Large intestine (tissue), 3 donors: ENCODE measurements around the gene CADM4. TPM values are rescaled to one million over a fixed set of nuclear protein-coding genes. Genes with fewer than 3 reads are reported as not detected.

Source experiments
- DNase-seq, 2 donors: peaks; one replicate each; pipeline versions ENCODE4 v3.0.0 to v3.0.0-alpha.2; 2013
- H3K27ac ChIP-seq: one replicate; pipeline ENCODE4 v1.5.1; 2013; ENCODE audit warnings: low read length
- H3K27me3 ChIP-seq: 2 replicates; pipeline ENCODE4 v1.6.1; 2013; ENCODE audit warnings: low read length; ENCODE audit not compliant: control insufficient read depth, insufficient read depth
- H3K36me3 ChIP-seq: 2 replicates; pipeline ENCODE4 v1.6.1; 2013; ENCODE audit warnings: low read length; ENCODE audit not compliant: control insufficient read depth, insufficient read depth
- H3K4me1 ChIP-seq: one replicate; pipeline ENCODE4 v1.6.1; 2013; ENCODE audit warnings: low read length; ENCODE audit not compliant: control insufficient read depth, insufficient read depth
- H3K4me3 ChIP-seq: one replicate; pipeline ENCODE4 v1.5.1; 2013; ENCODE audit warnings: low read length
- H3K9me3 ChIP-seq: one replicate; pipeline ENCODE4 v1.6.1; 2013; ENCODE audit warnings: mild to moderate bottlenecking, low read depth, low read length, moderate library complexity; ENCODE audit not compliant: control insufficient read depth
- WGBS: methylation state at CpG from one replicate; pipeline ENCODE4 v1.1.5; 2013; ENCODE audit warnings: low lambda C conversion rate; ENCODE audit not compliant: insufficient coverage; 5-methylcytosine and 5-hydroxymethylcytosine counted together
- polyA plus RNA-seq: library from polyadenylated mRNA; unstranded; fragments of 120-200 nt; gene quantifications from one replicate; pipeline ENCODE4 v1.2.1, GENCODE V29; 2013

The CADM4 gene
- polyA plus RNA-seq, 1 donor = 13.6 TPM

GRCh38 chr19:43597876-43598275, 41.8 kb downstream of the CADM4 start:
- peaks cover 24% of the 10 kb centered on the region for H3K4me1 ChIP-seq
- peaks cover 2% of the 10 kb centered on the region for H3K9me3 ChIP-seq
- H3K27ac ChIP-seq = no peak overlapping the region
- no peak overlapping the region for H3K4me3 ChIP-seq
- 100% methylated on average over 1 of the region's 5 CpGs for WGBS
- peaks cover 33% of the 10 kb centered on the region for H3K36me3 ChIP-seq
- DNase-seq = no peak
- no peaks in the 10 kb centered on the region for H3K27me3 ChIP-seq

- peaks cover 24% of the 10 kb centered on the region for H3K4me1 ChIP-seq
- peaks cover 4% of the 10 kb centered on the region for H3K9me3 ChIP-seq
- peak overlapping the region; percentile 89 for H3K27ac ChIP-seq
- H3K4me3 ChIP-seq = peak overlapping the region; percentile 67
- no peaks in the 10 kb centered on the region for H3K27me3 ChIP-seq
- H3K36me3 ChIP-seq = peaks cover 40% of the 10 kb centered on the region
- WGBS = no CpG with 5 or more reads among the region's 7 CpGs
- no peak for DNase-seq
Observed at GRCh38 chr19:43596842-43597461, 42.7 kb downstream of the CADM4 start.

- WGBS = no CpG with 5 or more reads among the region's 60 CpGs
- Histone ChIP-seq H3K27me3 (no peaks in the 10 kb centered on the region), H3K27ac (peak within 1 kb of the TSS; percentile 91), H3K36me3 (peaks cover 37% of the 10 kb centered on the region), H3K4me1 (peaks cover 24% of the 10 kb centered on the region), H3K4me3 (peak within 1 kb of the TSS; percentile 74), H3K9me3 (peaks cover 4% of the 10 kb centered on the region)
- DNase-seq = peak; percentile 100
Observed at GRCh38 chr19:43595999-43596841, 43.4 kb downstream of the CADM4 start, which contains the start of the genes IRGQ and ZNF576. Gene IRGQ (minus strand): TSS chr19:43596134. CDS start chr19:43595338, 796 bp downstream. Gene ZNF576 (plus strand): TSS chr19:43596595. CDS start chr19:43597109, 514 bp downstream.

DNA sequence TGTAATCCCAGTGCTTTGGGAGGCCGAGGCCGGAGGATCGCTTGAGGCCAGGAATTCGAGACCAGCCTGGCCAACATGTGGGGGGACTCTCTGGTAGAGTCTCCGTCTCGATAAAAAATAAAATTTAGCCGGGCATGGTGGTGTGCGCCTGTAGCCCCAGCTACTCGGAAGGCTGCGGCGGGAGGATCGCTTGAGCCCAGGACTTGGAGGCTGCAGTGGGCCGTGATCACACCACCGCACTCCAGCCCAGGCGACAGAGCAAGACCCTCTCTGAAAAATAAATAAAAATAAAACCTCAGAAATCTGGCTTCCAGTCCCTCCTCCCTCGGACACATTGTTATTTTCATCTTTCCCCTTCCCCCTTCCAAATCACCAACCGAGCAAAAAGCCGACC, 44.0 kb downstream of the CADM4 start:
- Histone ChIP-seq H3K27me3 (no peaks in the 10 kb centered on the region), H3K4me3 (peak overlapping the region; percentile 74), H3K27ac (peak overlapping the region; percentile 91), H3K4me1 (peaks cover 24% of the 10 kb centered on the region), H3K9me3 (peaks cover 4% of the 10 kb centered on the region), H3K36me3 (peaks cover 37% of the 10 kb centered on the region)
- no peak for DNase-seq
- WGBS = no CpG with 5 or more reads among the region's 18 CpGs

GRCh38 chr19:43594710-43595604, 44.7 kb downstream of the CADM4 start:
- peaks cover 4% of the 10 kb centered on the region for H3K9me3 ChIP-seq
- no CpG with 5 or more reads among the region's 64 CpGs for WGBS
- peak overlapping the region; percentile 74 for H3K4me3 ChIP-seq
- H3K27me3 ChIP-seq = no peaks in the 10 kb centered on the region
- peak overlapping the region; percentile 91 for H3K27ac ChIP-seq
- H3K4me1 ChIP-seq = peaks cover 24% of the 10 kb centered on the region
- peak; percentile 71 to 74 for DNase-seq
- H3K36me3 ChIP-seq = peaks cover 39% of the 10 kb centered on the region

DNA sequence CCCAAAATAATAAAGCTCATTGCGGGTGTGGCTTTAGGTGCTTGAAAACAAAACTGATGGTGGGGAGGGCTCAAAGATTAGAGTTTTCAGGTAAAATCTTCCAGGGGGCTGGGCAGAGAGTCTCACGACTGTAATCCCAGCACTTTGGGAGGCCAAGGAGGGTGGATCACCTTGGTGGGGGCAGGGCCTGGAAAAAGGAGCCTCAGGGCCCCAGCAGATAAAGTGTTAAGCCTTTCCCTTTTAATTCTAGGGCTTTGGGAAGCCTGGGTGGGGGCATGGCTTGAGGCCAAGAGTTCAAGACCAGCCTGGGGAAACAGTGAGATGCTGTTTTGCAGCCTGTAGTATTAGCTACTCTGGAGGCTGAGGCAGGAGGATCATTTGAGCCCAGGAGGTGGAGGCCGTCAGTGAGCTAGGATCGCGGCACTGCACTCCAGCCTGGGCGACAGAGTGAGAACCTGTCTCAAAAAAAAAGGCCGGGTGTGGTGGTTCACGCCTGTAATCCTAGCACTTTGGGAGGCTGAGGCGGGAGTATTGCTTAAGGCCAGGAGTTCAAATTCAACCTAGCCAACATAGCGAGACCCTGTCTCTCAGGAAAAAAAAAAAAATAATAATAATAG, 45.5 kb downstream of the CADM4 start:
- peaks cover 37% of the 10 kb centered on the region for H3K36me3 ChIP-seq
- no peak overlapping the region for H3K27ac ChIP-seq

DNA sequence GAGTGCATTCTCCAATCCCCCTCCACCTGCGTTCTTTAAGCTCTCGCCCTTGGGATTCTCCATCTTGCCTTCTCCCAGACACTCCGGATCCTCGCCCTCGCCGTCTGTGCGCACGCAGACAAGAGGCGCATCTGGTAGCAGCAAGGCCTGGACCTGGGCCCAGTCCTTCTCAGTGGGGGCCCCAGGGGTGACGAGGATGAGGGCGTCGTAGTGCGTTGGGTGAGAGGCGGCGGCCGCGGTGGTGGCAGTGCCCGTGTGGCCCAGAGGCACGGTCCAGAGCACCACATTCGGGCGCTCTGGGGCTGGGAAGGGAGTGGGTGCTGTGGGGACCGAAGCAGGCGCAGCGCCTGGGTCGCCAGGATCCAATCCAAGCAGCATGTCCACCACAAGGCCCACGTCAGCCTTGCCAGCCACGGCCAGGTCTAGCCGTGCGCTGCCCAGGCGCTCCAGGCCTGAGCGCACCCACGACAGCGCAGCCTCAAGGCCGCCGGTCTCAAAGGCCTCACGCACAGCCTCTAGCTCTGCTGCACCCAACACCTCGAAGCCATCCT, 46.8 kb downstream of the CADM4 start:
- no peak for DNase-seq
- peaks cover 24% of the 10 kb centered on the region for H3K4me1 ChIP-seq
- no peak overlapping the region for H3K27ac ChIP-seq
- H3K9me3 ChIP-seq = peaks cover 4% of the 10 kb centered on the region
- H3K4me3 ChIP-seq = no peak overlapping the region
- H3K27me3 ChIP-seq = no peaks in the 10 kb centered on the region
- no CpG with 5 or more reads among the region's 37 CpGs for WGBS
- peaks cover 32% of the 10 kb centered on the region for H3K36me3 ChIP-seq

More for the DNA sequence above, 45.5 kb downstream of the CADM4 start:
- DNase-seq = no peak
- Histone ChIP-seq H3K27me3 (no peaks in the 10 kb centered on the region), H3K9me3 (peaks cover 4% of the 10 kb centered on the region), H3K4me3 (peak overlapping the region; percentile 74), H3K4me1 (peaks cover 24% of the 10 kb centered on the region)
- WGBS = no CpG with 5 or more reads among the region's 10 CpGs

DNA sequence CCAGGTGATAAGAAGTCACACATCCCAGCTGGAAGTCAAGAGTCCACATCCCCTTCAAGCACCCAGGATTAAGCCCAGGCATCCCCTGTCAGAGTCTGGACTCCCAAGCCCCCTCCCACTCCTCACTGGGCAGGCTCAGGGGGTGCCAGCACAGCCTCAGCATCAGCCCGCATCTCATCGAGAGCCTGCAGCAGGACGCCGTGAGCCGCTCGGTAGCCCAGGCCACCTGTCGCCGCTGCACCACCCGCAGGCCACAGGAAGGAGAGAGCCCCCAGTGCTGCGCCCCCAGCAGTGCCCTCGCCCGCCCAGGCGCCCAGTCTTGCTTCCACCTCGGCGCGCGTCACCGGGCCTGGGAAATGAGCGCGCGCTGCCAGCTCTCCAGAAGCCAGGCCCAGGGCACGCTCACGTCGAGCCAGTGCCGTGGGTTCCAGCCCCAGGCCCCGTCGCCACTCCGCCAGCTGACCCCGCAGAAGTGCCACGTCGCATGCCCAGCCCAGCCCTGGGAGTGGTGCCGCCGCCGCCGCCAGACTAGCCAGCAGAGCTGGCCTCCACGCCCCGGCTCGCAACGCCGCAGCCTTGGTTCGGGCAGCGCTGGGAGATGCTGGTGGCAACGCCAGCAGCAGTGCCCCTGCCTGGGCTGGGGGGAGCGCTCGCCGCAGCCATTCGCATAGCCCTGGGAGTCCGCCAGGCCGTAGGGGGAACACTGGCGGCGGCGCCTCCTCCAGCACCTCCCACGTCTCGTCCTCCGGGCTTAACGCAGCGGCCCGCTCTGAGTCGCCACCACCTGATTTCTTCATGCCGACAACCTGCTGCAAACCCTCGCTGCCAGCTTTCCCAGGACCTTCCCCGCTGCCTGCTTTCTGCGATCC, 47.5 kb downstream of the CADM4 start:
- Histone ChIP-seq H3K36me3 (peaks cover 32% of the 10 kb centered on the region), H3K27ac (no peak overlapping the region)

DNA sequence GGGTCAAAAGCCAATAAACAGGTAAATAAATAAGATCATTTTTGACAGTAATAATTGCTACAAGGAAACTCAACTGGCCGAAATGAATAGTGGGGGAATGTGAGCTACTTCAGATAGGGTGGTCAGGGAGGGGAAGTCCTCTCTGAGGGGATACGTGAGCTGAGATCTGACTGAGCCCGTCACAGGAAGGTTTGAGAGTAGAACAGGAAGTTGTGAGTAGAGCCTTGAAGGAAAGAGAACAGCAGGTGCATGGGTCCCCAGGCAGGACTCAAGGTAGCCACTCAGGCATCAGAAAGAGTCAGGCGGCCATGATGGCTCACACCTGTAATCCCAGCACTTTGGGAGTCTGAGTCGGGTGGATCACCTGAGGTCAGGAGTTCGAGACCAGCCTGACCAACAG, 50.0 kb downstream of the CADM4 start:
- H3K36me3 ChIP-seq = peaks cover 44% of the 10 kb centered on the region
- no peak for DNase-seq
- 80% methylated on average over 1 of the region's 6 CpGs for WGBS

More for the DNA sequence above, 47.5 kb downstream of the CADM4 start:
- no peak overlapping the region for H3K4me3 ChIP-seq
- H3K27me3 ChIP-seq = no peaks in the 10 kb centered on the region
- 100% methylated on average over 1 of the region's 63 CpGs for WGBS
- peaks cover 4% of the 10 kb centered on the region for H3K9me3 ChIP-seq
- DNase-seq = no peak
- peaks cover 18% of the 10 kb centered on the region for H3K4me1 ChIP-seq

More for the DNA sequence above, 50.0 kb downstream of the CADM4 start:
- H3K27ac ChIP-seq = no peak overlapping the region
- H3K9me3 ChIP-seq = peaks cover 4% of the 10 kb centered on the region
- no peak overlapping the region for H3K4me3 ChIP-seq
- no peaks in the 10 kb centered on the region for H3K27me3 ChIP-seq
- H3K4me1 ChIP-seq = peaks cover 16% of the 10 kb centered on the region
